Vagina (tissue), 2 donors: ENCODE measurements around the gene GPATCH3.

Experiments
- CTCF ChIP-seq, 3 experiments: fragments of 450-650 bp in 2 of 3; fragments of 200-600 bp in 1 of 3; sonication (generic) in 1 of 3; IDR thresholded peaks; one replicate each; pipeline ENCODE4 v1.5.1; 2017 to 2019; ENCODE audit warnings: antibody characterized with exemption in 3 of 3, mild to moderate bottlenecking in 2 of 3, moderate library complexity in 2 of 3
- POLR2A ChIP-seq, 2 donors: fragments of 450-650 bp; IDR thresholded peaks; one replicate each; pipeline ENCODE4 v1.6.1; 2017; ENCODE audit warnings: antibody characterized with exemption in 2 of 2, mild to moderate bottlenecking in 2 of 2, moderate library complexity in 2 of 2
- POLR2AphosphoS5 ChIP-seq, 2 donors: sonication (generic); formaldehyde crosslinking; IDR thresholded peaks; one replicate each; pipeline ENCODE4 v1.9.0; 2017; ENCODE audit warnings: antibody characterized with exemption in 2 of 2, mild to moderate bottlenecking in 2 of 2, low read depth in 1 of 2; ENCODE audit not compliant: insufficient read depth in 1 of 2

- TF ChIP-seq CTCF (IDR thresholded peaks at IDR 0.05) (no peak), POLR2AphosphoS5 (IDR thresholded peaks at IDR 0.05; ENCODE audit: insufficient read depth in 1 of 2, low read depth in 1 of 2) (no peak), POLR2A (IDR thresholded peaks at IDR 0.05) (no peak)
Observed at GRCh38 chr1:26877326-26877725, 22.9 kb downstream of the GPATCH3 start.
